NCI-H146 (cell line): Measurements from ENCODE around the gene CORO2B.
"Not testable (repeated sequence)": the region's sequence is repeated elsewhere in the genome, so short reads cannot be mapped to it uniquely, and the experiment has no call there.

ENCODE experiments used
- DNase-seq: peaks from one replicate; lab custom pipeline; 2025; lab: John Stamatoyannopoulos, UW

CORO2B gene

GRCh38 chr15:68730976-68731897, 152.4 kb downstream of the CORO2B start:
- no peak for DNase-seq

GRCh38 chr15:68732451-68732850, 153.7 kb downstream of the CORO2B start:
- DNase-seq: no peak

- no peak for DNase-seq
Measured at GRCh38 chr15:68733666-68734065, 154.9 kb downstream of the CORO2B start.

- DNase-seq: no peak
Measured at GRCh38 chr15:68734352-68734751, 155.6 kb downstream of the CORO2B start.

GRCh38 chr15:68734881-68735280, 156.1 kb downstream of the CORO2B start:
- DNase-seq: no peak

- no peak for DNase-seq
Measured at GRCh38 chr15:68735610-68736009, 156.8 kb downstream of the CORO2B start.

GRCh38 chr15:68739390-68740080, 160.7 kb downstream of the CORO2B start:
- DNase-seq: no peak

GRCh38 chr15:68743256-68743655, 164.5 kb downstream of the CORO2B start:
- DNase-seq: no peak

- DNase-seq: no peak
Measured at GRCh38 chr15:68749365-68749764, 170.6 kb downstream of the CORO2B start.

- no peak for DNase-seq
Measured at GRCh38 chr15:68749793-68750192, 171.0 kb downstream of the CORO2B start.

GRCh38 chr15:68751622-68752021, 172.8 kb downstream of the CORO2B start:
- no peak for DNase-seq

- no peak for DNase-seq
Measured at GRCh38 chr15:68755731-68756130, 176.9 kb downstream of the CORO2B start.

- not testable (repeated sequence) for DNase-seq
Measured at GRCh38 chr15:68759982-68760579, 181.3 kb downstream of the CORO2B start.

- no peak for DNase-seq
Measured at GRCh38 chr15:68763063-68763462, 184.3 kb downstream of the CORO2B start.

GRCh38 chr15:68764090-68764489, 185.3 kb downstream of the CORO2B start:
- no peak for DNase-seq

GRCh38 chr15:68765602-68766368, 187.0 kb downstream of the CORO2B start:
- peak; percentile 51 for DNase-seq

GRCh38 chr15:68767833-68768232, 189.0 kb downstream of the CORO2B start:
- DNase-seq: no peak

GRCh38 chr15:68768321-68768720, 189.5 kb downstream of the CORO2B start:
- no peak for DNase-seq

- no peak for DNase-seq
Measured at GRCh38 chr15:68769702-68770101, 190.9 kb downstream of the CORO2B start.

- no peak for DNase-seq
Measured at GRCh38 chr15:68770216-68770615, 191.4 kb downstream of the CORO2B start.

- no peak for DNase-seq
Measured at GRCh38 chr15:68773036-68773435, 194.2 kb downstream of the CORO2B start.

GRCh38 chr15:68774120-68774519, 195.3 kb downstream of the CORO2B start:
- no peak for DNase-seq
